ENCODE results near the gene HUNK. TPM values are rescaled to one million over a fixed set of nuclear protein-coding genes. Genes with fewer than 3 reads are reported as not detected.

The HUNK gene
- total RNA-seq, 1 donor from 2014 or later = 12.2 TPM

DNA sequence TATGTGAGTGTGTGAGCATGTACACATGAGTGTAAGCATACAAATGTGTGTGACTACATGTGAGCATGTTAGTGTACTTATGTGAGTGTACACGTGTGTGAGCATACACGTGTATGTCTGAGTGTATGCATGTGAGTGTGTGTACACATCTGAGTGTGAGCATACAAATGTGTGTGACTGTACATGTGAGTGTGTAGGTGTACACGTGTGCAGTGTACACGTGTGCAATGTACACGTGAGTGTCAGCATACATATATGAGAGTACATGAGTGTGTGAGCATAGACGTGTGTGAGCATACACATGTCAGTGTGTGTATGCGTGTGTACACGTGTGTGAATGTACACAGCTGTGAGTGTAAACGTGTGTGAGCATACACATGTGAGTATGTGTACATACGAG lies 170.6 kb downstream of the HUNK start:
- H3K4me3 Mint-ChIP-seq (ENCODE audit: unreplicated experiment) = no peak overlapping the region
- no peaks in the 10 kb centered on the region for H3K36me3 Mint-ChIP-seq (ENCODE audit: unreplicated experiment)
- no peak overlapping the region for H3K27ac Mint-ChIP-seq (ENCODE audit: unreplicated experiment)
- no peak for DNase-seq
- H3K9me3 Mint-ChIP-seq (ENCODE audit: unreplicated experiment) = peaks cover 2% of the 10 kb centered on the region
- H3K4me1 Mint-ChIP-seq (ENCODE audit: low read depth, unreplicated experiment) = no peaks in the 10 kb centered on the region
- TF ChIP-seq, protein P1, sequence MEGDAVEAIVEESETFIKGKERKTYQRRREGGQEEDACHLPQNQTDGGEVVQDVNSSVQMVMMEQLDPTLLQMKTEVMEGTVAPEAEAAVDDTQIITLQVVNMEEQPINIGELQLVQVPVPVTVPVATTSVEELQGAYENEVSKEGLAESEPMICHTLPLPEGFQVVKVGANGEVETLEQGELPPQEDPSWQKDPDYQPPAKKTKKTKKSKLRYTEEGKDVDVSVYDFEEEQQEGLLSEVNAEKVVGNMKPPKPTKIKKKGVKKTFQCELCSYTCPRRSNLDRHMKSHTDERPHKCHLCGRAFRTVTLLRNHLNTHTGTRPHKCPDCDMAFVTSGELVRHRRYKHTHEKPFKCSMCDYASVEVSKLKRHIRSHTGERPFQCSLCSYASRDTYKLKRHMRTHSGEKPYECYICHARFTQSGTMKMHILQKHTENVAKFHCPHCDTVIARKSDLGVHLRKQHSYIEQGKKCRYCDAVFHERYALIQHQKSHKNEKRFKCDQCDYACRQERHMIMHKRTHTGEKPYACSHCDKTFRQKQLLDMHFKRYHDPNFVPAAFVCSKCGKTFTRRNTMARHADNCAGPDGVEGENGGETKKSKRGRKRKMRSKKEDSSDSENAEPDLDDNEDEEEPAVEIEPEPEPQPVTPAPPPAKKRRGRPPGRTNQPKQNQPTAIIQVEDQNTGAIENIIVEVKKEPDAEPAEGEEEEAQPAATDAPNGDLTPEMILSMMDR (IDR thresholded peaks at IDR 0.05; ENCODE audit: partially characterized antibody, unreplicated experiment) = no peak
- peaks cover 4% of the 10 kb centered on the region for H3K27me3 Mint-ChIP-seq (ENCODE audit: unreplicated experiment)

DNA sequence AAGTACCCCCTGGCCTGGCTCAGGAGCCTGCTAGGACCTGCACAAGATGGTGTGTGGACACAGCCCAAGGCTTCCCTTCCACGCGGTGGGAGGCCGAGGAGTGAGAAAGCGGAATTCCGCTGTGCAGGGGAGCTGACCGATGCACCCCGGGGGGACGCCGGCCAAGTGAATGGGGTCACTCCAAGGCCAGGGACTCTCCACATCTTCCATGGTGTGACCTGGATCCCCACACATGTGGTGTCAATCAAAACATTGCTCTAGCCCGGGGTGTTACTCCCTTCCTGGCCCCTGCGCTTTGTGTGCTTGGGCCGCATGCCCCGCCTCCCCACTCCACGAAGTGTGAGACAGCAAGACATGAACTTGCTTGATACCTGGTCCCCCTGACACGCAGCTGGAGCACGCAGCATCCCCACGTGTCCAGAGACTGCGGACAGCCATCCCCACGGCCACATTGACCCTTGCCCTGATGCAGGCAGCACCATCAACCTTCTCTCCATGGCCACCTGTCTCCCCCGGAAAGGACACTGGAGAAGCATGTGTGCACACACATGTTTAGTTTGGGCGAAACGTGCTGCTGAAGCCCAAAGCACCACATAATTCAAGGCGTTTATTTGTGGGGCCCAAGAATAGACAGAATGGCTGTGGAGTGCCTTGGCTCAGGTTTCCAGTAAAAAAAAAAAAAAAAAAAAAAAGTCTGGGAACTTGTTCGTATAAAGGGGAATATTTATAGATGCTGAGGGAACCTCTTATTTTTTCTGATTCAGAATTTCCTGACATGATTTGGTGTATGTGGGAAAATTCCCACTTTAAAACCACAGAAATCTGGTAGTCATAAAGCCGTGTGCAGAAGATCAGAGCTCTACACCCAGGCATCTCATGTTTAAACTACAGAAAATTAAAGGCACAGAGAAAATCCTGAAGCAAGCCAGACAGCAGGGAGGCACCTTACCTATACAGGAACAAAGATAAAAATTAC lies 171.7 kb downstream of the HUNK start:
- no peak for DNase-seq
- Mint-ChIP-seq H3K36me3 (ENCODE audit: unreplicated experiment) (no peaks in the 10 kb centered on the region), H3K27me3 (ENCODE audit: unreplicated experiment) (peaks cover 1% of the 10 kb centered on the region), H3K4me3 (ENCODE audit: unreplicated experiment) (no peak overlapping the region), H3K27ac (ENCODE audit: unreplicated experiment) (no peak overlapping the region), H3K9me3 (ENCODE audit: unreplicated experiment) (peaks cover 2% of the 10 kb centered on the region), H3K4me1 (ENCODE audit: low read depth, unreplicated experiment) (no peaks in the 10 kb centered on the region)
- TF ChIP-seq, protein P1 (IDR thresholded peaks at IDR 0.05; ENCODE audit: partially characterized antibody, unreplicated experiment) = no peak

DNA sequence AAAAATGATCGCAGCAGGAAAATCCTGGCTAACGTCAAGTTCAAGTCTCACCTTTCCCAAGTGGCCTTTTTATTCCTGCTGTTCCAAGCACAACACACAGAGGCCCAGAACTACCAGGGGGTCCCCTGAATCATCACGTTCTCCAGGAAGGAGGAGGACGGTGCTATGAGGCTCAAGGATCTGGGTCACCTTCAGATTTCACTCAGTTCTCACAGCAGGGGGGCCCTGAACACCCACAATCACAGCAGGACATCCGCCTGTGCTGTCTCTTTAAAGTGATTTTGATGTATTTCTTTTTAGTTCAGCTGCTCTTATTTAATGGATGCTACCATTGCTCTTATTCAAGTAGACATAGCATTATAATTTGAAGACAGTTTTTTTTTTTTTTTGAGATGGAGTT lies 173.4 kb downstream of the HUNK start:
- Mint-ChIP-seq H3K27ac (ENCODE audit: unreplicated experiment) (no peak overlapping the region), H3K4me1 (ENCODE audit: low read depth, unreplicated experiment) (no peaks in the 10 kb centered on the region), H3K36me3 (ENCODE audit: unreplicated experiment) (no peaks in the 10 kb centered on the region), H3K4me3 (ENCODE audit: unreplicated experiment) (no peak overlapping the region), H3K9me3 (ENCODE audit: unreplicated experiment) (peaks cover 2% of the 10 kb centered on the region), H3K27me3 (ENCODE audit: unreplicated experiment) (peaks cover 1% of the 10 kb centered on the region)
- TF ChIP-seq, protein P1 (IDR thresholded peaks at IDR 0.05; ENCODE audit: partially characterized antibody, unreplicated experiment) = no peak
- no peak for DNase-seq

DNA sequence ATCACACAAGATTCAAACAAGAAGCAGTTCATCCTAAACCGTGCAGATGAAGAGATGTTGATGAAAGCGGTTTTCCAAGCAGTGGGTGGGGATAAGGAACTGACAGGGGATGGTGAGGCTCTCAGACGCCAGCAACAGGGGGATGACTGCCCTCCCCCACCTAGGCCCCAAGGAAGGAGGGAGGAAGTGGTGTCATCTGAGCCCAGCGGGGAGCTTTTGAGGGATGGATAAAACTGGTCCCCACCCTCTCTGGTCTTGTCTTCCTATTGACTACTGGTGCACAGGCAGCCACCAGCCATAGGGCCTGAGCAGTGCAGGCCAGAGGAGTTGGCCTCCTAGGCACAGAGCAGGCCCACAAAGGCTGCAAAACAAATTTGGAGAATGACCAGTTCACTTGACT lies 175.5 kb downstream of the HUNK start:
- H3K27me3 Mint-ChIP-seq (ENCODE audit: unreplicated experiment) = no peaks in the 10 kb centered on the region
- H3K27ac Mint-ChIP-seq (ENCODE audit: unreplicated experiment) = no peak overlapping the region
- peaks cover 2% of the 10 kb centered on the region for H3K9me3 Mint-ChIP-seq (ENCODE audit: unreplicated experiment)
- no peaks in the 10 kb centered on the region for H3K4me1 Mint-ChIP-seq (ENCODE audit: low read depth, unreplicated experiment)
- no peak for DNase-seq
- H3K36me3 Mint-ChIP-seq (ENCODE audit: unreplicated experiment) = peaks cover 11% of the 10 kb centered on the region
- no peak overlapping the region for H3K4me3 Mint-ChIP-seq (ENCODE audit: unreplicated experiment)
- TF ChIP-seq, protein P1 (IDR thresholded peaks at IDR 0.05; ENCODE audit: partially characterized antibody, unreplicated experiment) = no peak

Other genes with a start within 250 kb of the HUNK start
- 93.7 TPM for gene SOD1, start 213.3 kb upstream of the HUNK start, total RNA-seq (ENCODE audit: unreplicated experiment)
- gene SCAF4, start 140.9 kb upstream of the HUNK start, total RNA-seq (ENCODE audit: unreplicated experiment) = 51.9 TPM